Measurements from ENCODE around the gene TMEM44.

Gene TMEM44
- total RNA-seq, result 1.7 to 1.8 (median 1.7) reads per million in 3 donors

- Histone ChIP-seq H3K4me1 (ENCODE audit: control insufficient read depth, insufficient read depth, low read length, poor library complexity, severe bottlenecking) (peaks cover 4% of the 10 kb centered on the region), H3K36me3 (ENCODE audit: control insufficient read depth, insufficient read depth, low read length) (no peaks in the 10 kb centered on the region), H3K9me3 (ENCODE audit: control insufficient read depth, low read length) (no peaks in the 10 kb centered on the region), H3K27me3 (replicated peaks; ENCODE audit: control insufficient read depth, insufficient read depth, low read length, poor library complexity, severe bottlenecking) (no peaks in the 10 kb centered on the region), H3K27ac (ENCODE audit: insufficient read depth, low read length, poor library complexity, severe bottlenecking) (peak within 1 kb of the TSS; percentile 25), H3K4me3 (ENCODE audit: insufficient read depth, low read depth, low read length, poor library complexity, severe bottlenecking) (peak within 1 kb of the TSS; percentile 75)
- peak; percentile 24 to 40 (median 35) for DNase-seq
Measured at GRCh38 chr3:194633349-194634004, at the start of gene TMEM44. Gene TMEM44, minus strand, starts transcription at chr3:194633419. Its CDS starts 204 bp downstream, at chr3:194633215.

GRCh38 chr3:194682694-194683310 lies 49.6 kb upstream of the TMEM44 start:
- H3K36me3 ChIP-seq (ENCODE audit: control insufficient read depth, insufficient read depth, low read length), result no peaks in the 10 kb centered on the region
- no peaks in the 10 kb centered on the region for H3K9me3 ChIP-seq (ENCODE audit: control insufficient read depth, low read length)
- H3K4me1 ChIP-seq (ENCODE audit: control insufficient read depth, insufficient read depth, low read length, poor library complexity, severe bottlenecking), result peaks cover 17% of the 10 kb centered on the region
- H3K4me3 ChIP-seq (ENCODE audit: insufficient read depth, low read depth, low read length, poor library complexity, severe bottlenecking), result no peak overlapping the region
- peak in 2 of 3 donors; percentile 37 to 39 for DNase-seq
- H3K27me3 ChIP-seq (replicated peaks; ENCODE audit: control insufficient read depth, insufficient read depth, low read length, poor library complexity, severe bottlenecking), result no peaks in the 10 kb centered on the region
- no peak overlapping the region for H3K27ac ChIP-seq (ENCODE audit: insufficient read depth, low read length, poor library complexity, severe bottlenecking)

- H3K27ac ChIP-seq (ENCODE audit: insufficient read depth, low read length, poor library complexity, severe bottlenecking), result no peak overlapping the region
Measured at GRCh38 chr3:194682189-194682693, 49.0 kb upstream of the TMEM44 start.

DNA sequence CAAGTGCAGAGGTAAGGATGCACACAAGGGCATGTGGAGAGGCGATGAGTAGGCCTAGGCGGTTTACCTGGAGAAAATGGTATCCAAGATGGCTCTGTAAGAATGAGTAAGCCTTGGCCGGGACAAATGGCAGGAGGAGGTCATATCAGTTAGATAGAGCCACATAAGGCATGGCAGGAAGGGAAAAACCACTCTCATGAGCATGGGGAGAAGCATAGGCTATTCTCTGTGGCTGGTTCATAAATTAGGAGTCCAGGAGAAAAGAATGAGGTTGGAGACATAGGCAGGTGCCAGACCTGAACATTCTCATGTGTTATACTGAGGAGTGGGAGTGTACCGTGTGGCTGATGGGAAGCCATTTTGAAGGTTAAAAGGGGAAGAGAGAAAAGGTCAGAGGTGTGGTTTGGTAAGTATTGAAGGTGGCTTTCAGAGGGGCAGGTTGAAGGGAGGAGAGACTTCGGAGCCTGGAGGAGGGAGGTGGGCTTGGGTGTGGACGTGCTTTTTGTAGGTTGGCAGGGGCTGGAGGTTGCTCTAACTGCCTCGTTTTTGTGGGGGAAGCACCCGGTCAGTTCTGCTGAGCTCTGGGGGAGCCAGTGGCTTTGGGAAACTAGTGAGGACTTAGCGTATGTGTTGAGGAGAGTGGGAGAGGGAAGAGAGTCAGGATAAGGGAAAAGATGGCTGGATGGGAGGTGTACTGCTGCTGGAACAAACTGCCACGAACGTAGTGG lies 47.8 kb upstream of the TMEM44 start:
- H3K4me1 ChIP-seq (ENCODE audit: control insufficient read depth, insufficient read depth, low read length, poor library complexity, severe bottlenecking), result peaks cover 11% of the 10 kb centered on the region
- H3K9me3 ChIP-seq (ENCODE audit: control insufficient read depth, low read length), result no peaks in the 10 kb centered on the region
- no peak overlapping the region for H3K27ac ChIP-seq (ENCODE audit: insufficient read depth, low read length, poor library complexity, severe bottlenecking)
- no peaks in the 10 kb centered on the region for H3K27me3 ChIP-seq (replicated peaks; ENCODE audit: control insufficient read depth, insufficient read depth, low read length, poor library complexity, severe bottlenecking)
- DNase-seq, result no peak
- H3K36me3 ChIP-seq (ENCODE audit: control insufficient read depth, insufficient read depth, low read length), result no peaks in the 10 kb centered on the region
- H3K4me3 ChIP-seq (ENCODE audit: insufficient read depth, low read depth, low read length, poor library complexity, severe bottlenecking), result no peak overlapping the region

More at GRCh38 chr3:194682189-194682693, 49.0 kb upstream of the TMEM44 start:
- no peaks in the 10 kb centered on the region for H3K36me3 ChIP-seq (ENCODE audit: control insufficient read depth, insufficient read depth, low read length)
- peaks cover 15% of the 10 kb centered on the region for H3K4me1 ChIP-seq (ENCODE audit: control insufficient read depth, insufficient read depth, low read length, poor library complexity, severe bottlenecking)
- H3K4me3 ChIP-seq (ENCODE audit: insufficient read depth, low read depth, low read length, poor library complexity, severe bottlenecking), result no peak overlapping the region
- H3K27me3 ChIP-seq (replicated peaks; ENCODE audit: control insufficient read depth, insufficient read depth, low read length, poor library complexity, severe bottlenecking), result no peaks in the 10 kb centered on the region
- no peak for DNase-seq
- no peaks in the 10 kb centered on the region for H3K9me3 ChIP-seq (ENCODE audit: control insufficient read depth, low read length)

- Histone ChIP-seq H3K4me3 (ENCODE audit: insufficient read depth, low read depth, low read length, poor library complexity, severe bottlenecking) (no peak overlapping the region), H3K9me3 (ENCODE audit: control insufficient read depth, low read length) (no peaks in the 10 kb centered on the region)
- DNase-seq, result no peak
Measured at GRCh38 chr3:194676471-194676870, 43.3 kb upstream of the TMEM44 start.

GRCh38 chr3:194675680-194676079 lies 42.5 kb upstream of the TMEM44 start:
- Histone ChIP-seq H3K4me3 (ENCODE audit: insufficient read depth, low read depth, low read length, poor library complexity, severe bottlenecking) (no peak overlapping the region), H3K36me3 (ENCODE audit: control insufficient read depth, insufficient read depth, low read length) (no peaks in the 10 kb centered on the region), H3K4me1 (ENCODE audit: control insufficient read depth, insufficient read depth, low read length, poor library complexity, severe bottlenecking) (peaks cover 10% of the 10 kb centered on the region), H3K9me3 (ENCODE audit: control insufficient read depth, low read length) (no peaks in the 10 kb centered on the region), H3K27ac (ENCODE audit: insufficient read depth, low read length, poor library complexity, severe bottlenecking) (no peak overlapping the region), H3K27me3 (replicated peaks; ENCODE audit: control insufficient read depth, insufficient read depth, low read length, poor library complexity, severe bottlenecking) (peaks cover 3% of the 10 kb centered on the region)
- DNase-seq, result no peak

More at GRCh38 chr3:194676471-194676870, 43.3 kb upstream of the TMEM44 start:
- Histone ChIP-seq H3K4me1 (ENCODE audit: control insufficient read depth, insufficient read depth, low read length, poor library complexity, severe bottlenecking) (peaks cover 3% of the 10 kb centered on the region), H3K27ac (ENCODE audit: insufficient read depth, low read length, poor library complexity, severe bottlenecking) (no peak overlapping the region), H3K27me3 (replicated peaks; ENCODE audit: control insufficient read depth, insufficient read depth, low read length, poor library complexity, severe bottlenecking) (peaks cover 3% of the 10 kb centered on the region), H3K36me3 (ENCODE audit: control insufficient read depth, insufficient read depth, low read length) (no peaks in the 10 kb centered on the region)

DNA sequence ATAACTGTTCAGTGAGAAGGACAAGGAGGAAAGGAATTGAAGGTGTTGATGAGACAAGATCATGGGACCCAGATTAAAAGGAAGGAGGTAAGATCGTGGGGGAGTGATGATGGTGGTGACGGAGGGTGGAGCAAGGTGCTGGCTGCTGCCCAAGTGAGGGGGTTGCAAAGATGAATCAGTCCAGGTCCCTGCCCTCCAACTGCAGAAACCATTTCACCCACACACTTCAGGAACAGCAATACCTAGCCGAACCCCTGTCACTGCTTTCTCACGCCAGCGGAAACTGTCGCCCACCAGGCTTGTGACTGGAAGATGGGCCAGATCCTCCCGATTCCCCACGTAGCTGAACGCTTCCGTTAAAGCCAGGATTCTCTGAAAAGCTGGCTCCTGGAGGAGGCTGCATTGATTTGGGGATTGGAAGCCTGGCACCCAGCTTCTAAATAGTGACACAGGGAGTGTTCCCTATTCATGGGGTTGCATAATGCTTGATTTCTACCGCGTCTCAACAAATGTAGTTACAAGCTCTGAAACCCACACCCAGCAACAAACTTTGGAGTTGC lies 41.9 kb upstream of the TMEM44 start:
- Histone ChIP-seq H3K9me3 (ENCODE audit: control insufficient read depth, low read length) (no peaks in the 10 kb centered on the region), H3K27me3 (replicated peaks; ENCODE audit: control insufficient read depth, insufficient read depth, low read length, poor library complexity, severe bottlenecking) (peaks cover 3% of the 10 kb centered on the region), H3K4me3 (ENCODE audit: insufficient read depth, low read depth, low read length, poor library complexity, severe bottlenecking) (no peak overlapping the region), H3K36me3 (ENCODE audit: control insufficient read depth, insufficient read depth, low read length) (no peaks in the 10 kb centered on the region), H3K4me1 (ENCODE audit: control insufficient read depth, insufficient read depth, low read length, poor library complexity, severe bottlenecking) (peaks cover 10% of the 10 kb centered on the region), H3K27ac (ENCODE audit: insufficient read depth, low read length, poor library complexity, severe bottlenecking) (no peak overlapping the region)
- DNase-seq, result no peak

GRCh38 chr3:194673761-194674160 lies 40.5 kb upstream of the TMEM44 start:
- DNase-seq, result no peak
- H3K4me1 ChIP-seq (ENCODE audit: control insufficient read depth, insufficient read depth, low read length, poor library complexity, severe bottlenecking), result peaks cover 10% of the 10 kb centered on the region
- H3K27ac ChIP-seq (ENCODE audit: insufficient read depth, low read length, poor library complexity, severe bottlenecking), result no peak overlapping the region
- H3K9me3 ChIP-seq (ENCODE audit: control insufficient read depth, low read length), result no peaks in the 10 kb centered on the region
- H3K27me3 ChIP-seq (replicated peaks; ENCODE audit: control insufficient read depth, insufficient read depth, low read length, poor library complexity, severe bottlenecking), result peaks cover 3% of the 10 kb centered on the region
- peaks cover 8% of the 10 kb centered on the region for H3K36me3 ChIP-seq (ENCODE audit: control insufficient read depth, insufficient read depth, low read length)
- no peak overlapping the region for H3K4me3 ChIP-seq (ENCODE audit: insufficient read depth, low read depth, low read length, poor library complexity, severe bottlenecking)

DNA sequence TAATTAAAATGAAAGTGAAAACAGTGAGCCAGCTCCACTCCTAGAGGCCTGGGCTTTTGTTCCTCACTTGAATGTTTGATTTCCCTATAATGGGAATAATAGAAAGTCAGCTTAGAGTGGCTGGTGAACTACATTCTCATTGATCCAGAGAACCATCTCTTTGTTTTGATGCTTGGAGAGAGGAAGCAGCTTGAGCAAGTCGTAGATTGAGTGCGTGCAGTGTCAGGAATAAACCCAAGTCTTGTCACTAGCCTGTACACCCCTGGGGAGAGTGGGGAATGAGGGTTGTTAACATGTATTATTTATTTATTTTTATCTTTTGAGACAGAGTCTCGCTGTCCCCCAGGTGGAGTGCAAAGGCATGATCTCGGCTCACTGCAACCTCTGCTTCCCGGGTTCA lies 39.7 kb upstream of the TMEM44 start:
- Histone ChIP-seq H3K4me3 (ENCODE audit: insufficient read depth, low read depth, low read length, poor library complexity, severe bottlenecking) (peak overlapping the region; percentile 84), H3K36me3 (ENCODE audit: control insufficient read depth, insufficient read depth, low read length) (peaks cover 13% of the 10 kb centered on the region), H3K9me3 (ENCODE audit: control insufficient read depth, low read length) (no peaks in the 10 kb centered on the region), H3K27me3 (replicated peaks; ENCODE audit: control insufficient read depth, insufficient read depth, low read length, poor library complexity, severe bottlenecking) (peaks cover 3% of the 10 kb centered on the region), H3K27ac (ENCODE audit: insufficient read depth, low read length, poor library complexity, severe bottlenecking) (peak overlapping the region; percentile 93), H3K4me1 (ENCODE audit: control insufficient read depth, insufficient read depth, low read length, poor library complexity, severe bottlenecking) (peaks cover 10% of the 10 kb centered on the region)
- no peak for DNase-seq
